ENCODE measurements around the gene MPPED2. TPM values are rescaled to one million over a fixed set of nuclear protein-coding genes. Genes with fewer than 3 reads are reported as not detected.
"Not testable (repeated sequence)": the region's sequence is repeated elsewhere in the genome, so short reads cannot be mapped to it uniquely, and the experiment has no call there.

Gene MPPED2
- total RNA-seq, 2 donors from 2014 or later = 0.54 TPM; not detected in 1

- Mint-ChIP-seq H3K9me3 (no peaks in the 10 kb centered on the region), H3K36me3 (peaks cover 0 to 18% of the 10 kb centered on the region in 2 donors), H3K27ac (no peak overlapping the region)
- ATAC-seq (no peak), DNase-seq (ENCODE audit: low spot score in 2 of 2) (no peak)
These were observed 2.5 kb downstream of the MPPED2 start for GRCh38 chr11:30583476-30584280.

GRCh38 chr11:30582726-30583125 is 3.4 kb downstream of the MPPED2 start:
- Mint-ChIP-seq H3K27ac (no peak overlapping the region), H3K36me3 (peaks cover 0 to 18% of the 10 kb centered on the region in 2 donors), H3K9me3 (no peaks in the 10 kb centered on the region)
- ATAC-seq = no peak
- DNase-seq (ENCODE audit: low spot score in 2 of 2) = no peak

GRCh38 chr11:30581675-30582074 is 4.5 kb downstream of the MPPED2 start:
- Mint-ChIP-seq H3K36me3 (peaks cover 0 to 13% of the 10 kb centered on the region in 2 donors), H3K27ac (no peak overlapping the region), H3K9me3 (no peaks in the 10 kb centered on the region)
- ATAC-seq (no peak), DNase-seq (ENCODE audit: low spot score in 2 of 2) (no peak)

GRCh38 chr11:30580573-30580972 is 5.6 kb downstream of the MPPED2 start:
- H3K36me3 Mint-ChIP-seq = peaks cover 0 to 11% of the 10 kb centered on the region in 2 donors
- no peak for ATAC-seq

GRCh38 chr11:30579415-30580175 is 6.6 kb downstream of the MPPED2 start:
- H3K9me3 Mint-ChIP-seq = no peaks in the 10 kb centered on the region
- no peak for ATAC-seq
- DNase-seq (ENCODE audit: low spot score in 2 of 2) = no peak

More at GRCh38 chr11:30580573-30580972, 5.6 kb downstream of the MPPED2 start:
- Mint-ChIP-seq H3K27ac (no peak overlapping the region), H3K9me3 (no peaks in the 10 kb centered on the region)
- DNase-seq (ENCODE audit: low spot score in 2 of 2) = no peak

GRCh38 chr11:30578406-30578805 is 7.7 kb downstream of the MPPED2 start:
- no peaks in the 10 kb centered on the region for H3K9me3 Mint-ChIP-seq
- no peak for DNase-seq (ENCODE audit: low spot score in 2 of 2)
- ATAC-seq = no peak
- peaks cover 0 to 1% of the 10 kb centered on the region in 2 donors for H3K36me3 Mint-ChIP-seq
- H3K27ac Mint-ChIP-seq = no peak overlapping the region

More at GRCh38 chr11:30579415-30580175, 6.6 kb downstream of the MPPED2 start:
- H3K27ac Mint-ChIP-seq = no peak overlapping the region
- H3K36me3 Mint-ChIP-seq = peaks cover 0 to 8% of the 10 kb centered on the region in 2 donors

- Mint-ChIP-seq H3K27ac (no peak overlapping the region), H3K36me3 (no peaks in the 10 kb centered on the region), H3K9me3 (no peaks in the 10 kb centered on the region)
- DNase-seq (ENCODE audit: low spot score in 2 of 2) = no peak
- no peak for ATAC-seq
These were observed 12.2 kb downstream of the MPPED2 start for GRCh38 chr11:30573951-30574350.

- ATAC-seq (no peak), DNase-seq (ENCODE audit: low spot score in 2 of 2) (no peak)
- H3K36me3 Mint-ChIP-seq = no peaks in the 10 kb centered on the region
These were observed 17.2 kb downstream of the MPPED2 start for GRCh38 chr11:30568931-30569330.

GRCh38 chr11:30567644-30568043 is 18.5 kb downstream of the MPPED2 start:
- ATAC-seq = no peak
- Mint-ChIP-seq H3K36me3 (no peaks in the 10 kb centered on the region), H3K9me3 (peaks cover 3 to 7% of the 10 kb centered on the region in 2 donors)

More at GRCh38 chr11:30568931-30569330, 17.2 kb downstream of the MPPED2 start:
- Mint-ChIP-seq H3K9me3 (peaks cover 2 to 3% of the 10 kb centered on the region in 2 donors), H3K27ac (no peak overlapping the region)

GRCh38 chr11:30567120-30567519 is 19.0 kb downstream of the MPPED2 start:
- Mint-ChIP-seq H3K27ac (no peak overlapping the region), H3K36me3 (no peaks in the 10 kb centered on the region), H3K9me3 (peaks cover 3 to 7% of the 10 kb centered on the region in 2 donors)
- ATAC-seq (no peak), DNase-seq (ENCODE audit: low spot score in 2 of 2) (no peak)

More at GRCh38 chr11:30567644-30568043, 18.5 kb downstream of the MPPED2 start:
- H3K27ac Mint-ChIP-seq = no peak overlapping the region
- no peak for DNase-seq (ENCODE audit: low spot score in 2 of 2)

GRCh38 chr11:30566482-30566881 is 19.7 kb downstream of the MPPED2 start:
- no peak for ATAC-seq
- H3K36me3 Mint-ChIP-seq = no peaks in the 10 kb centered on the region
- H3K27ac Mint-ChIP-seq = no peak overlapping the region
- peaks cover 3 to 7% of the 10 kb centered on the region in 2 donors for H3K9me3 Mint-ChIP-seq
- no peak for DNase-seq (ENCODE audit: low spot score in 2 of 2)

- Mint-ChIP-seq H3K9me3 (peaks cover 3 to 7% of the 10 kb centered on the region in 2 donors), H3K27ac (no peak overlapping the region), H3K36me3 (no peaks in the 10 kb centered on the region)
- DNase-seq (ENCODE audit: low spot score in 2 of 2) (no peak), ATAC-seq (no peak)
These were observed 21.1 kb downstream of the MPPED2 start for GRCh38 chr11:30565027-30565426.

GRCh38 chr11:30561691-30562415 is 24.3 kb downstream of the MPPED2 start:
- H3K36me3 Mint-ChIP-seq = no peaks in the 10 kb centered on the region
- ATAC-seq (peak in 1 of 2 donors; percentile 73), DNase-seq (ENCODE audit: low spot score in 2 of 2) (no peak)
- peaks cover 0 to 11% of the 10 kb centered on the region in 2 donors for H3K9me3 Mint-ChIP-seq
- no peak overlapping the region for H3K27ac Mint-ChIP-seq

GRCh38 chr11:30560206-30561106 is 25.7 kb downstream of the MPPED2 start:
- H3K9me3 Mint-ChIP-seq = peaks cover 0 to 13% of the 10 kb centered on the region in 2 donors
- ATAC-seq = no peak
- H3K36me3 Mint-ChIP-seq = no peaks in the 10 kb centered on the region
- DNase-seq (ENCODE audit: low spot score in 2 of 2) = no peak
- no peak overlapping the region for H3K27ac Mint-ChIP-seq

- H3K36me3 Mint-ChIP-seq = no peaks in the 10 kb centered on the region
- no peak for ATAC-seq
- no peak for DNase-seq (ENCODE audit: low spot score in 2 of 2)
- no peak overlapping the region for H3K27ac Mint-ChIP-seq
- H3K9me3 Mint-ChIP-seq = peaks cover 0 to 13% of the 10 kb centered on the region in 2 donors
These were observed 27.1 kb downstream of the MPPED2 start for GRCh38 chr11:30559004-30559403.

GRCh38 chr11:30554587-30554986 is 31.6 kb downstream of the MPPED2 start:
- not testable (repeated sequence) for ATAC-seq; DNase-seq (ENCODE audit: low spot score in 2 of 2)
- peaks cover 0 to 11% of the 10 kb centered on the region in 2 donors for H3K9me3 Mint-ChIP-seq

More at GRCh38 chr11:30554587-30554986, 31.6 kb downstream of the MPPED2 start:
- not testable (repeated sequence) for H3K36me3 Mint-ChIP-seq, H3K27ac Mint-ChIP-seq
